Astrocyte of the spinal cord (primary cell): ENCODE measurements around the gene TSPY1.
"Not testable (repeated sequence)": the region's sequence is repeated elsewhere in the genome, so short reads cannot be mapped to it uniquely, and the experiment has no call there.

Experiments
- DNase-seq: peaks from one replicate; pipeline ENCODE4 v3.0.0; 2011; ENCODE audit warnings: low read depth, low spot score
- H3K4me3 ChIP-seq: 2 replicates; pipeline ENCODE4 v1.5.1; 2011; ENCODE audit warnings: low read depth, mild to moderate bottlenecking, low read length, moderate library complexity
- in situ Hi-C: cut with HindIII; loops from 2 replicates; pipeline ENCODE4 v1.10.0; 2017; ENCODE audit warnings: low sequenced_read_pairs

The TSPY1 gene

GRCh38 chrY:9466655-9467054, at the start of gene TSPY1:
TSS of gene TSPY1 (plus strand) at chrY:9466955. CDS start at chrY:9467001, 46 bp downstream.
- H3K4me3 ChIP-seq, in situ Hi-C loops, DNase-seq: not testable (repeated sequence)

GRCh38 chrY:9486967-9487366, 20.2 kb downstream of the TSPY1 start, which contains the start of gene TSPY9:
TSS of gene TSPY9 (plus strand) at chrY:9487267. CDS start at chrY:9487313, 46 bp downstream.
- DNase-seq, in situ Hi-C loops, H3K4me3 ChIP-seq: not testable (repeated sequence)

GRCh38 chrY:9504396-9504795, 37.6 kb downstream of the TSPY1 start:
- H3K4me3 ChIP-seq, DNase-seq, in situ Hi-C loops: not testable (repeated sequence)

- H3K4me3 ChIP-seq, in situ Hi-C loops, DNase-seq: not testable (repeated sequence)
Measured at GRCh38 chrY:9516287-9516686, 49.5 kb downstream of the TSPY1 start.
